GM19455 (cell line): Measurements from ENCODE around the gene OPTC.

Experiments used
- ATAC-seq: cut with Tn5 transposase; IDR thresholded peaks from one replicate; pipeline ENCODE4 v1.9.1; 2021; ENCODE audit not compliant: unreplicated experiment

The OPTC gene

GRCh38 chr1:203531063-203531462 lies 37.1 kb downstream of the OPTC start:
- ATAC-seq = no peak

- ATAC-seq = no peak
Measured at GRCh38 chr1:203534012-203534411, 40.1 kb downstream of the OPTC start.

GRCh38 chr1:203534526-203534925 lies 40.6 kb downstream of the OPTC start:
- ATAC-seq = no peak

GRCh38 chr1:203536575-203536974 lies 42.6 kb downstream of the OPTC start:
- ATAC-seq = no peak

GRCh38 chr1:203536980-203537455 lies 43.1 kb downstream of the OPTC start:
- no peak for ATAC-seq

- ATAC-seq = no peak
Measured at GRCh38 chr1:203537806-203538464, 44.0 kb downstream of the OPTC start.

- no peak for ATAC-seq
Measured at GRCh38 chr1:203538726-203539125, 44.8 kb downstream of the OPTC start.

- ATAC-seq = no peak
Measured at GRCh38 chr1:203539831-203540546, 46.0 kb downstream of the OPTC start.

- ATAC-seq = no peak
Measured at GRCh38 chr1:203544485-203544884, 50.5 kb downstream of the OPTC start.

GRCh38 chr1:203544978-203545816 lies 51.2 kb downstream of the OPTC start:
- ATAC-seq = no peak

- no peak for ATAC-seq
Measured at GRCh38 chr1:203546274-203546673, 52.3 kb downstream of the OPTC start.

- no peak for ATAC-seq
Measured at GRCh38 chr1:203547147-203547546, 53.2 kb downstream of the OPTC start.

GRCh38 chr1:203547771-203548421 lies 53.9 kb downstream of the OPTC start:
- no peak for ATAC-seq

GRCh38 chr1:203548892-203549291 lies 54.9 kb downstream of the OPTC start:
- ATAC-seq = no peak

GRCh38 chr1:203549309-203549708 lies 55.4 kb downstream of the OPTC start:
- ATAC-seq = no peak

GRCh38 chr1:203550846-203551245 lies 56.9 kb downstream of the OPTC start:
- ATAC-seq = no peak

- no peak for ATAC-seq
Measured at GRCh38 chr1:203551550-203551949, 57.6 kb downstream of the OPTC start.

- no peak for ATAC-seq
Measured at GRCh38 chr1:203553496-203553895, 59.5 kb downstream of the OPTC start.

GRCh38 chr1:203554071-203554470 lies 60.1 kb downstream of the OPTC start:
- no peak for ATAC-seq

GRCh38 chr1:203555076-203555475 lies 61.1 kb downstream of the OPTC start:
- no peak for ATAC-seq

GRCh38 chr1:203555511-203556046 lies 61.6 kb downstream of the OPTC start:
- no peak for ATAC-seq
